ENCODE measurements around the gene LASP1.

LASP1 gene

DNA sequence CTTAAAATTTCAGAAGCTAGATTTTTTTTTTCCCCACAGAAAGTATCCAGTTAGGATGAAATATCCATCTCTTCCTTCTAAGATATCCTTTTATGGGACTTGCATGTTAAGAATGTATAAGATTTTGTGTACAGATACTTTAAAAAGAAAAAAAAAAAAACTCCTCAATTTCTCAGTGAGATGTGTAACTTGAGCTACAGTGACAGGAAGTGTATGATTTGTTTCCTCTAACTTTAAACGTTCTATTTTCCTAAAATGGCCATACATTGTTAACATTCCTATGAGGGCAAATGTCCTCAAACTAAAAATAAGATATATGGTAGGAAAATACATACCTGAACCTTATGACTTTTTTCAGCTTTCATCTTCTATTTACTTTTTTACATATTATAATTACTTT, 88.5 kb downstream of the LASP1 start:
- TF ChIP-seq, protein P1, sequence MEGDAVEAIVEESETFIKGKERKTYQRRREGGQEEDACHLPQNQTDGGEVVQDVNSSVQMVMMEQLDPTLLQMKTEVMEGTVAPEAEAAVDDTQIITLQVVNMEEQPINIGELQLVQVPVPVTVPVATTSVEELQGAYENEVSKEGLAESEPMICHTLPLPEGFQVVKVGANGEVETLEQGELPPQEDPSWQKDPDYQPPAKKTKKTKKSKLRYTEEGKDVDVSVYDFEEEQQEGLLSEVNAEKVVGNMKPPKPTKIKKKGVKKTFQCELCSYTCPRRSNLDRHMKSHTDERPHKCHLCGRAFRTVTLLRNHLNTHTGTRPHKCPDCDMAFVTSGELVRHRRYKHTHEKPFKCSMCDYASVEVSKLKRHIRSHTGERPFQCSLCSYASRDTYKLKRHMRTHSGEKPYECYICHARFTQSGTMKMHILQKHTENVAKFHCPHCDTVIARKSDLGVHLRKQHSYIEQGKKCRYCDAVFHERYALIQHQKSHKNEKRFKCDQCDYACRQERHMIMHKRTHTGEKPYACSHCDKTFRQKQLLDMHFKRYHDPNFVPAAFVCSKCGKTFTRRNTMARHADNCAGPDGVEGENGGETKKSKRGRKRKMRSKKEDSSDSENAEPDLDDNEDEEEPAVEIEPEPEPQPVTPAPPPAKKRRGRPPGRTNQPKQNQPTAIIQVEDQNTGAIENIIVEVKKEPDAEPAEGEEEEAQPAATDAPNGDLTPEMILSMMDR (IDR thresholded peaks at IDR 0.05), result no peak
- no peak overlapping the region for H3K27ac ChIP-seq

DNA sequence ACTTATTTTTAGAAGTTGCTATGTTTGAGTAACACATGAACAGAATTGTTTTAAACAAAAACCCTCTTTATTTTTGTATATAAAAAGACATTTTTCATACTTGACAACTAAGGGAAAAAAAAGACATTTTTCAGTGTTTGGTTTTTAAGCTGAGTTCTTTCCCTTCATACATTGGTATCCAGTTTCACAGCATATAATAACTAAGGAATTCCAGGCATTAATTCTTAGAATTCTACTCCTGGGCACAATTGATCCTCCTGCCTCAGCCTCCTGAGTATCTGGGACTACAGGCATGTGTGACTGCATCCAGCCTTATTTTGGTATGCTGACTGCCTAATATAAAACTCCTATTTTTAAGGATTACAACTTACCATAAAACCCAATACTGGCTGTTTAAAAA, 88.9 kb downstream of the LASP1 start:
- TF ChIP-seq, protein P1 (IDR thresholded peaks at IDR 0.05), result no peak
- no peak for TF ChIP-seq ZFX (IDR thresholded peaks at IDR 0.05; ENCODE audit: borderline replicate concordance)
- no peak overlapping the region for H3K27ac ChIP-seq

DNA sequence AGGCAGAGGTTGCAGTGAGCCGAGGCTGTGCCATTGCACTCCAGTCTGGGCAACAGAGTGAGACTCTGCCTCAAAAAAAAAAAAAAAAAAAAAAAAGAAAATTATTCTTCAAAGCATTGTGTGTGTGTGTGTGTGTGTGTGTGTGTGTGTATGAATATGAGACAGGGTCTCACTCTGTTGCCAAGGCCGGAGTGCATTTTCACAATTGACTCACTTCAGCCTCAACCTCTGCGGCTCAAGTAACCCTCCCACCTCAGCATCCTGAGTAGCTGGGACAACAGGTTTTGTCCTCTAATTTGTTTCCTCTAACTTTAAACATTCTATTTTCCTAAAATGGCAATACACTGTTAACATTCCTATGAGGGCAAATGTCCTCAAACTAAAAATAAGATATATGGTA, 89.7 kb downstream of the LASP1 start:
- TF ChIP-seq, protein P1 (IDR thresholded peaks at IDR 0.05), result no peak
- no peak for TF ChIP-seq ZFX (IDR thresholded peaks at IDR 0.05; ENCODE audit: borderline replicate concordance)
- H3K27ac ChIP-seq, result no peak overlapping the region

DNA sequence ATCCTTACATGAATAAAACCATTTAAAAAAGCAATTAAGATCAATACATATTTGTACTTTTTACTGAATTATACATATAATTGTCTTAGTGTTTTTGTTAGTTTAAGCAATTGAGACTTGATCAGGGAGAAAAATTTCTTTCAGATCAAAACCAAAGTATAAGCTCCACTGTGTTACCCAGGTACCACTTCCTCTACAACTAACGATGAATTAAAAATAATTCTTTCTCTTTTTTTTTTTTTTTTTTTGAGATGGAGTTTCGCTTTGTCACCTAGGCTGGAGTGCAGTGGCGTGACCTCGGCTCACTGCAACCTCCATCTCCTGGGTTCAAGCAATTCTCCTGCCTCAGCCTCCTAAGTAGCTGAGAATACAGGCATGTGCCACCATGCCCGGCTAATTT, 90.5 kb downstream of the LASP1 start:
- H3K27ac ChIP-seq, result no peak overlapping the region
- TF ChIP-seq ZFX (IDR thresholded peaks at IDR 0.05; ENCODE audit: borderline replicate concordance), result no peak
- TF ChIP-seq, protein P1 (IDR thresholded peaks at IDR 0.05), result no peak

DNA sequence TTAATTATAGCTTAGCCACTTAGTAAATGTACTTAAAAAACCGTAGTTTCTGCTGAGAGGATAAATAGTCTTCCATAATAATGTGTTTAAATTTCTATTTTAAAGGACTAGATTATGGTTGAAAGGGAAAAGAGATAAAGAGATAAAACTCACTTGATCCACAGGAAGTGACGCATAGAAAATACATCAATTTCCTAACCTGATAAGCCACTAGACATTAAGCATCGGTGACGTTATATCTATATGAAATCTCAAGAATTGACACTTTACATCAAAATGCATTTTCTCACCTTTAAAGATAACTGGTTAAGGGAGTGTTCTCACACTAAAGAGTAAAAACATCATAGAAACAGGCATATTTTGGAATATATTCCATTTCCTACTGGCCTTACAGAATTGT, 91.6 kb downstream of the LASP1 start:
- no peak overlapping the region for H3K27ac ChIP-seq
- no peak for TF ChIP-seq ZFX (IDR thresholded peaks at IDR 0.05; ENCODE audit: borderline replicate concordance)
- TF ChIP-seq, protein P1 (IDR thresholded peaks at IDR 0.05), result no peak

DNA sequence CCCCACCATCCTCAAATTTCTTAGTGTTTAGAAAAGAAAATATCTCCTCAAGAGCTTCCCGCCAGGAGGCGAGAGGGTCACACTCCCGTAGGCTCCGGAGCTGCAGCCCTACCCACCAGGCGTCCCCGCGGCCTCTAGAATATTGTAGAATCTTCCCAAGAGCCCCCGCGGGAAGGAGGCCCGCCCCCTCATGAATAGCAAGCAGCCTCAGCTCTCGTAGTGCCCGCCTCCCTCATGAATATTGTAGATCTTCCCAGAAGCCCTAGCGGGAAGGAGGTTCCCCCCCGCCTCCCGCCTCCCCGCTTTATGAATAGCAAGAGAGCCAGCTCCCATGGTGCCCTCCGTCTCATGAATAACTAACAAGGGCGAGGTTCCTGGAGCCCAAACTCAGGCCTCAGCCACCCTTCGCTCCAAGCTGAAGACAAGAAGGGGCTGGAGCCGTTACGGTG, 97.5 kb downstream of the LASP1 start, which contains the start of gene FBXO47:
TSS of gene FBXO47 (minus strand) at position 114 of the 449 bp plus-strand sequence. CDS start 4,378 bp downstream, outside the sequence.
- H3K27ac ChIP-seq, result no peak within 1 kb of the TSS
- no peak for TF ChIP-seq ZFX (IDR thresholded peaks at IDR 0.05; ENCODE audit: borderline replicate concordance)
- TF ChIP-seq, protein P1 (IDR thresholded peaks at IDR 0.05), result no peak

DNA sequence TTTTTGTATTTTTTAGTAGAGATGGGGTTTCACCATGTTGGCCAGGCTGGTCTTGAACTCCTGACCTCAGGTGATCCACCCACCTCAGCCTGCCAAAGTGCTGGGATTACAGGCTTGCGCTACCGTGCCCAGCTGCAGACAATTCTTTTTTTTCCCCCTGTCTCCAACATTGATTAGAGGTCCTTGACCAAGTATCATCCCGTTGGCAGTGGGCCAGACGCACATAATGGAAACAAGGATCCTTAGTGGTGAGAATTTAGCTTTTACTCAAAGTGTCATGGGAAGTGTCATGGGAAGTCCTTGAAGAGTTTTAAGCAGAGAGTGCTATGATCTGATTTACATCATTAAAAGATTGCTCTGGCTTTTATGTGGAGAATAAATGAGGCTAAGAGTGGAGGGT, 99.4 kb downstream of the LASP1 start:
- H3K27ac ChIP-seq, result no peak overlapping the region
- no peak for TF ChIP-seq ZFX (IDR thresholded peaks at IDR 0.05; ENCODE audit: borderline replicate concordance)
- TF ChIP-seq, protein P1 (IDR thresholded peaks at IDR 0.05), result no peak
